K562 (cell line): ENCODE data around the gene FRYL. TPM values are rescaled to one million over a fixed set of nuclear protein-coding genes. Genes with fewer than 3 reads are reported as not detected.

Experiments used
- ETV1 ChIP-seq: fragments of 450-650 bp; conservative IDR thresholded peaks from 2 replicates; pipeline ENCODE4 v1.6.1; 2016; ENCODE audit warnings: missing genetic modification characterization, control low read depth, low read depth, missing compliant biosample characterization
- FIP1L1 ChIP-seq: fragments of 200-400 bp; formaldehyde crosslinking; IDR thresholded peaks from 2 replicates; pipeline ENCODE4 v1.6.1; 2018; ENCODE audit warnings: mild to moderate bottlenecking, low read depth, low read length; ENCODE audit not compliant: poor library complexity, severe bottlenecking
- FOXK2 ChIP-seq, 2 experiments: fragments of 450-650 bp; IDR thresholded peaks in 1 of 2; conservative IDR thresholded peaks in 1 of 2; 2 replicates each; pipeline ENCODE4 v1.6.1; 2016; ENCODE audit warnings: low read depth in 2 of 2, mild to moderate bottlenecking in 1 of 2
- HNRNPL ChIP-seq: fragments of 200-400 bp; formaldehyde crosslinking; IDR thresholded peaks from 2 replicates; pipeline ENCODE4 v1.6.1; 2017; ENCODE audit warnings: low read depth, mild to moderate bottlenecking, low read length
- HNRNPLL ChIP-seq: fragments of 200-400 bp; formaldehyde crosslinking; IDR thresholded peaks from 2 replicates; pipeline ENCODE4 v1.6.1; 2017; ENCODE audit warnings: low read length, low read depth, mild to moderate bottlenecking; ENCODE audit not compliant: poor library complexity, severe bottlenecking
- NFE2L1 ChIP-seq: fragments of 450-650 bp; IDR thresholded peaks from 2 replicates; pipeline ENCODE4 v1.6.1; 2016; ENCODE audit warnings: missing genetic modification characterization, low read depth, mild to moderate bottlenecking, missing compliant biosample characterization, moderate library complexity, borderline replicate concordance
- RAD51 ChIP-seq: fragments of 450-650 bp; IDR thresholded peaks from 2 replicates; pipeline ENCODE4 v1.7.1; 2016; ENCODE audit warnings: low read depth, mild to moderate bottlenecking, borderline replicate concordance
- SFPQ ChIP-seq: fragments of 200-400 bp; formaldehyde crosslinking; IDR thresholded peaks from 2 replicates; pipeline ENCODE4 v1.6.1; 2017; ENCODE audit warnings: mild to moderate bottlenecking, low read depth, low read length, moderate library complexity
- SMARCA4 ChIP-seq: fragments of 450-650 bp; IDR thresholded peaks from 2 replicates; pipeline ENCODE4 v1.6.1; 2016
- TARDBP ChIP-seq: fragments of 450-650 bp; IDR thresholded peaks from 2 replicates; pipeline ENCODE4 v1.6.1; 2016
- TEAD1 ChIP-seq, 2 experiments: fragments of 450-650 bp in 1 of 2; sonication (generic) in 1 of 2; formaldehyde crosslinking; IDR thresholded peaks; 2 replicates each; pipeline versions ENCODE4 v1.4.0 to v1.8.0; 2020 to 2022; ENCODE audit warnings: mild to moderate bottlenecking in 2 of 2, missing genetic modification reagents in 1 of 2
- ZNF12 ChIP-seq: sonication (generic); formaldehyde crosslinking; IDR thresholded peaks from 2 replicates; pipeline ENCODE4 v1.4.0; 2020; ENCODE audit warnings: mild to moderate bottlenecking, missing genetic modification reagents
- ZNF24 ChIP-seq: fragments of 450-650 bp; IDR thresholded peaks from 2 replicates; pipeline ENCODE4 v1.6.1; 2016
- ZNF316 ChIP-seq: fragments of 450-650 bp; IDR thresholded peaks from 2 replicates; pipeline ENCODE4 v1.6.1; 2016
- ZNF318 ChIP-seq, 2 experiments: fragments of 450-650 bp; IDR thresholded peaks; 2 replicates each; pipeline ENCODE4 v1.6.1; 2016; ENCODE audit warnings: mild to moderate bottlenecking in 2 of 2, borderline replicate concordance in 1 of 2, low read depth in 1 of 2, moderate library complexity in 1 of 2
- ZNF586 ChIP-seq: fragments of 450-650 bp; formaldehyde crosslinking; conservative IDR thresholded peaks from 2 replicates; pipeline ENCODE4 v1.4.0; 2020; ENCODE audit warnings: mild to moderate bottlenecking, moderate library complexity
- ZNF695 ChIP-seq: fragments of 450-650 bp; formaldehyde crosslinking; IDR thresholded peaks from 2 replicates; pipeline ENCODE4 v1.4.0; 2020; ENCODE audit warnings: mild to moderate bottlenecking, moderate library complexity
- polyA plus RNA-seq, 8 experiments: library from polyadenylated mRNA; depleted of rRNA in 4 of 8; stranded (reverse) in 5 of 8; unstranded in 3 of 8; fragments of >200 nt; fragmentation: Nextera tagmentation in 2 of 8; fragmentation: Illumina TruSeq in 1 of 8; extraction: Ambion mirVana in 2 of 8; extraction: Trizol in 1 of 8; gene quantifications; 2 replicates each; pipeline versions ENCODE4 v1.2.1 to v1.2.3, GENCODE V29; 2011 to 2014; ENCODE audit warnings: inconsistent platforms in 1 of 8, missing spikeins in 1 of 8
- total RNA-seq, 7 experiments: library from RNA; depleted of rRNA in 6 of 7; stranded (reverse); fragments of >200 nt in 6 of 7; fragmentation: Illumina TruSeq in 2 of 7; extraction: Trizol in 2 of 7; gene quantifications; 2 replicates each; pipeline versions ENCODE4 v1.2.1 to v1.2.3, GENCODE V29; 2011 to 2021; ENCODE audit warnings: low replicate concordance in 1 of 7

The FRYL gene
- total and polyA plus RNA-seq, 9 of the 15 experiments (the other 6 are each of a cell fraction or from before 2014, with no cell fraction given): 7.2 to 34.9 (median 15.9) TPM

GRCh38 chr4:48779998-48780864 is at the start of gene FRYL (continued):
- TF ChIP-seq ZNF318 (IDR thresholded peaks at IDR 0.05; ENCODE audit: borderline replicate concordance in 1 of 2, low read depth in 1 of 2) (no peak), ZNF695 (no peak), NFE2L1 (tag) (no peak), ZNF316 (no peak), RAD51 (no peak), FOXK2 (conservative IDR thresholded peaks at IDR 0.05 in 1 of 2, IDR thresholded peaks at IDR 0.05 in 1 of 2; ENCODE audit: low read depth in 2 of 2) (peak; percentile 54 to 75; a peak in 3 of 4 replicates), HNRNPL (no peak), SMARCA4 (no peak), ZNF12 (no peak), ZNF586 (CRISPR knock-in tag) (no peak), SFPQ (no peak), TEAD1 (CRISPR knock-in tag; IDR thresholded peaks at IDR 0.05) (no peak), ETV1 (tag) (peak; percentile 66), TARDBP (no peak), FIP1L1 (no peak), ZNF24 (no peak), HNRNPLL (no peak)
